Hepatocyte (in vitro differentiated cells): ENCODE results near the gene TACC2. TPM values are rescaled to one million over a fixed set of nuclear protein-coding genes. Genes with fewer than 3 reads are reported as not detected.

ENCODE experiments used
- DNase-seq: peaks from one replicate; pipeline ENCODE4 v3.0.0-alpha.2; 2016; ENCODE audit warnings: low spot score
- H2AFZ ChIP-seq: fragments of 200-600 bp; sonication (generic); 2 replicates; pipeline ENCODE4 v1.6.0; 2016; ENCODE audit warnings: antibody characterized with exemption, mild to moderate bottlenecking
- H3K27ac ChIP-seq: fragments of 200-600 bp; sonication (generic); 2 replicates; pipeline ENCODE4 v1.5.1; 2016; ENCODE audit warnings: mild to moderate bottlenecking
- H3K27me3 ChIP-seq: fragments of 200-600 bp; sonication (generic); 2 replicates; pipeline ENCODE4 v1.6.1; 2016
- H3K36me3 ChIP-seq: fragments of 200-600 bp; sonication (generic); replicated peaks from 2 replicates; pipeline ENCODE4 v1.5.1; 2016; ENCODE audit warnings: low read depth; ENCODE audit not compliant: insufficient read depth
- H3K4me1 ChIP-seq: fragments of 200-600 bp; sonication (generic); 2 replicates; pipeline ENCODE4 v1.5.1; 2016; ENCODE audit warnings: mild to moderate bottlenecking, moderate library complexity; ENCODE audit not compliant: insufficient read depth
- H3K4me2 ChIP-seq: fragments of 200-600 bp; sonication (generic); 2 replicates; pipeline ENCODE4 v1.6.0; 2016
- H3K4me3 ChIP-seq: fragments of 200-600 bp; sonication (generic); 2 replicates; pipeline ENCODE4 v1.5.1; 2016; ENCODE audit warnings: mild to moderate bottlenecking
- H3K79me2 ChIP-seq: fragments of 200-600 bp; sonication (generic); 2 replicates; pipeline ENCODE4 v1.6.0; 2017; ENCODE audit warnings: mild to moderate bottlenecking
- H3K9me2 ChIP-seq: fragments of 200-600 bp; sonication (generic); replicated peaks from 2 replicates; pipeline ENCODE4 v1.6.0; 2017; ENCODE audit warnings: mild to moderate bottlenecking; ENCODE audit not compliant: insufficient read depth
- H3K9me3 ChIP-seq: fragments of 200-600 bp; sonication (generic); 2 replicates; pipeline ENCODE4 v1.5.1; 2016; ENCODE audit warnings: low read depth, mild to moderate bottlenecking
- H4K20me1 ChIP-seq: fragments of 200-600 bp; sonication (generic); 2 replicates; pipeline ENCODE4 v1.6.0; 2016; ENCODE audit warnings: mild to moderate bottlenecking; ENCODE audit not compliant: insufficient read depth, poor library complexity, severe bottlenecking
- CTCF ChIP-seq: fragments of 200-600 bp; sonication (generic); IDR thresholded peaks from 2 replicates; pipeline ENCODE4 v1.5.1; 2016; ENCODE audit warnings: antibody characterized with exemption, mild to moderate bottlenecking; ENCODE audit not compliant: poor library complexity
- EZH2 ChIP-seq: fragments of 200-600 bp; sonication (generic); IDR thresholded peaks from 2 replicates; pipeline ENCODE4 v1.6.1; 2016; ENCODE audit warnings: antibody characterized with exemption, mild to moderate bottlenecking, borderline replicate concordance
- EZH2phosphoT487 ChIP-seq: fragments of 200-600 bp; sonication (generic); IDR thresholded peaks from one replicate; pipeline ENCODE4 v1.6.1; 2018; ENCODE audit warnings: antibody characterized with exemption, mild to moderate bottlenecking, low read depth, moderate library complexity; ENCODE audit not compliant: unreplicated experiment, severe bottlenecking
- WGBS: methylation state at CpG from one replicate; pipeline ENCODE4 v1.1.6; 2016; ENCODE audit warnings: low lambda C conversion rate; ENCODE audit errors: missing lambda C conversion rate; 5-methylcytosine and 5-hydroxymethylcytosine counted together
- polyA plus RNA-seq: library from polyadenylated mRNA; unstranded; fragments of >200 nt; fragmentation: Nextera tagmentation; extraction: Ambion mirVana; gene quantifications from 2 replicates; pipeline ENCODE4 v1.2.1, GENCODE V29; 2016
- total RNA-seq: library from RNA; depleted of rRNA; stranded (reverse); fragments of >200 nt; gene quantifications from 2 replicates; pipeline ENCODE4 v1.2.3, GENCODE V29; 2014

TACC2 gene
- total and polyA plus RNA-seq, 2 experiments from 2014 or later, result 20.0 to 34.6 TPM

DNA sequence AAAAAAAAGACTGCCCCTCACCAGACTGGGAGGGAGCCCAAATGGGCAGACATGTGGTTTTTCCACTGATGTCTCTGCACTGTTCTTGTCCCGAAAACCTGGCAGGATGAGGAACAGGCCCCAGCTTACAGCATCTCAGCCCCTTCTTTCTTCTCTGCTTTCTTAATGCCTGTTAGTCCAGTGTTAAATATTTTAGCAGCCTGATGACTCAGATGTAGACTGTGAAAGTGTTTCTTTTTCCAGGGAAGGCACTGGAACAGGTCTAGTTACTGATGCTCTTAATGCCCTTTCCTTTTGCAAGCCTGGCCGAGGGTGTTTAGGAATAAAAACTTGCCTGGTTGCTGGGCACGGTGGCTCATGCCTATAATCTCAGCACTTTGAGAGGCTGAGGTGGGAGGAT, 107.7 kb downstream of the TACC2 start:
- no peak overlapping the region for H2AFZ ChIP-seq
- 88% methylated on average over 3 of the region's 3 CpGs for WGBS
- no peak overlapping the region for H3K4me3 ChIP-seq
- no peaks in the 10 kb centered on the region for H3K36me3 ChIP-seq
- no peaks in the 10 kb centered on the region for H3K9me3 ChIP-seq
- H3K4me2 ChIP-seq, result no peak overlapping the region
- no peaks in the 10 kb centered on the region for H3K79me2 ChIP-seq
- no peaks in the 10 kb centered on the region for H4K20me1 ChIP-seq
- H3K9me2 ChIP-seq, result no peaks in the 10 kb centered on the region
- H3K4me1 ChIP-seq, result no peaks in the 10 kb centered on the region
- no peak overlapping the region for H3K27ac ChIP-seq
- DNase-seq, result no peak
- peaks cover 4% of the 10 kb centered on the region for H3K27me3 ChIP-seq
- TF ChIP-seq EZH2 (no peak), CTCF (no peak), EZH2phosphoT487 (no peak)

- Histone ChIP-seq H3K79me2 (no peaks in the 10 kb centered on the region), H3K4me3 (no peak overlapping the region), H3K9me2 (no peaks in the 10 kb centered on the region), H3K9me3 (no peaks in the 10 kb centered on the region), H2AFZ (no peak overlapping the region), H3K27me3 (peaks cover 4% of the 10 kb centered on the region), H3K27ac (no peak overlapping the region), H3K36me3 (no peaks in the 10 kb centered on the region), H3K4me1 (no peaks in the 10 kb centered on the region), H4K20me1 (no peaks in the 10 kb centered on the region), H3K4me2 (no peak overlapping the region)
- TF ChIP-seq EZH2, result no peak
- no peak for TF ChIP-seq EZH2phosphoT487
- TF ChIP-seq CTCF, result no peak
- DNase-seq, result no peak
- WGBS, result 90% methylated on average over 7 of the region's 7 CpGs
Measured at GRCh38 chr10:122097935-122098334, 109.0 kb downstream of the TACC2 start.

DNA sequence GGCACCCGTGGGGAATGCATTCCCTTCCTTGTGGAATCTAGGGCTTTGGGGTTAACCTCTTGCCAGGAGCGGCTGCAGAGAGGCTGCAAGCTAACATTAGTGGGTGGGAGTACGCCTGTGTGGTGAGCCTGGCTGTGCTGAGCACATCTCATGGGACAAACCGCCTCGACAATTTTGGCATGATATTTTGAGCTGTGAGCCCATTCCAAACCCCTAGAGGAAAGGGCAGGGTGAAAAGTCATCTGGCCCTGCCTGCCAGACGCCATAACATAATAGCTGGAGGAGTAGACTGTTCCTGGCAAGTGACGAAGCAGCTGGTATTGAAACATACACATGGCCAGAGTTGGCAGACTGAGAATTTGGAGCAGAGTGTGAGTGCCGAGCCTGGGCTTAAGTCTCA, 110.0 kb downstream of the TACC2 start:
- Histone ChIP-seq H3K4me3 (no peak overlapping the region), H3K4me1 (no peaks in the 10 kb centered on the region), H3K79me2 (no peaks in the 10 kb centered on the region), H2AFZ (no peak overlapping the region), H3K4me2 (no peak overlapping the region), H3K27ac (no peak overlapping the region), H4K20me1 (no peaks in the 10 kb centered on the region), H3K27me3 (peaks cover 4% of the 10 kb centered on the region), H3K9me3 (no peaks in the 10 kb centered on the region), H3K9me2 (no peaks in the 10 kb centered on the region), H3K36me3 (no peaks in the 10 kb centered on the region)
- 74% methylated on average over 8 of the region's 8 CpGs for WGBS
- DNase-seq, result no peak
- no peak for TF ChIP-seq EZH2
- TF ChIP-seq EZH2phosphoT487, result no peak
- no peak for TF ChIP-seq CTCF

DNA sequence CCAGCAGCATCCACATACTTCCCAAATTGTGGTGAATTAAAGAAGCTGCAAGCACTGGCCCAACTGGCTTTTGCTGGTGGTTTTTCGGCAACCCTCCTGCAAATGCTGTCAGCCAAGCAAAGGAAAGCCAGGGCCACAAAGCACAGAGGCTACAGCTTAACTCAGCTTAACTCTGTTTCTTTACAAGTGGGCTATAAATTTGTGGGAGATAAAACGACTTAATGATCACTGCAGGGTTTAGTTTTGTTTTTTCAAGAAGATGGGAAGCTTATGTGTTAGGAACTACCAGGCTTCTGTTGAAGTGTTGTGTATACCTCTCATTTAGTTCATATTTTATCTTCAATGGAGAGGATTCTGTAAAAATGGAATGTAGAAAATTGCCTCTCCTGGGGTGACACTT, 110.6 kb downstream of the TACC2 start:
- 40% methylated on average over 2 of the region's 2 CpGs for WGBS
- Histone ChIP-seq H3K36me3 (no peaks in the 10 kb centered on the region), H3K79me2 (no peaks in the 10 kb centered on the region), H2AFZ (no peak overlapping the region), H3K9me2 (no peaks in the 10 kb centered on the region), H3K4me1 (no peaks in the 10 kb centered on the region), H3K4me3 (no peak overlapping the region), H4K20me1 (no peaks in the 10 kb centered on the region), H3K9me3 (no peaks in the 10 kb centered on the region), H3K27me3 (peaks cover 4% of the 10 kb centered on the region), H3K27ac (no peak overlapping the region), H3K4me2 (no peak overlapping the region)
- TF ChIP-seq CTCF, result no peak
- peak; percentile 91 for TF ChIP-seq EZH2phosphoT487
- DNase-seq, result no peak
